GM12875 (cell line): Measurements from ENCODE around the gene ARMH1.

Experiments used
- H3K4me3 ChIP-seq: one replicate; pipeline ENCODE4 v1.5.1; 2011; ENCODE audit warnings: low read depth, low read length, control low read depth
- CTCF ChIP-seq: IDR thresholded peaks from 2 replicates; pipeline ENCODE4 v1.5.1; 2011; ENCODE audit warnings: low read depth, mild to moderate bottlenecking, control low read depth, inconsistent platforms, low read length, moderate library complexity, borderline replicate concordance; ENCODE audit not compliant: insufficient read depth

The ARMH1 gene

GRCh38 chr1:44645476-44646244, 28.9 kb upstream of the ARMH1 start:
- TF ChIP-seq CTCF: no peak

GRCh38 chr1:44646261-44647110, 28.0 kb upstream of the ARMH1 start:
- TF ChIP-seq CTCF: no peak
- no peak overlapping the region for H3K4me3 ChIP-seq

More at GRCh38 chr1:44645476-44646244, 28.9 kb upstream of the ARMH1 start:
- H3K4me3 ChIP-seq: no peak overlapping the region

GRCh38 chr1:44647896-44648295, 26.6 kb upstream of the ARMH1 start:
- no peak overlapping the region for H3K4me3 ChIP-seq
- no peak for TF ChIP-seq CTCF

- no peak for TF ChIP-seq CTCF
- no peak overlapping the region for H3K4me3 ChIP-seq
Observed at GRCh38 chr1:44648529-44649250, 25.8 kb upstream of the ARMH1 start.

- H3K4me3 ChIP-seq: no peak overlapping the region
- no peak for TF ChIP-seq CTCF
Observed at GRCh38 chr1:44649788-44650158, 24.7 kb upstream of the ARMH1 start.

- no peak overlapping the region for H3K4me3 ChIP-seq
- TF ChIP-seq CTCF: no peak
Observed at GRCh38 chr1:44650159-44650831, 24.2 kb upstream of the ARMH1 start.
